Stimulated activated CD8-positive, alpha-beta memory T cell treated with anti-CD3 and anti-CD28 coated beads, Interleukin-7, amount 100 ng/mL, for 48 hours (primary cell): ENCODE results near the gene MCTP2.

Experiments
- DNase-seq, 2 donors: peaks; one replicate each; pipeline ENCODE4 v3.0.0-alpha.2; 2020; ENCODE audit warnings: low read depth in 1 of 2; ENCODE audit errors: extremely low read depth in 1 of 2

The MCTP2 gene

GRCh38 chr15:94230883-94231722 lies at the start of gene MCTP2:
MCTP2 (plus strand) TSS chr15:94231561; CDS start chr15:94298266, 66,705 bp downstream.
- peak; percentile 80 to 84 for DNase-seq

- DNase-seq = no peak
Measured at GRCh38 chr15:94182883-94183282, 48.5 kb upstream of the MCTP2 start.

GRCh38 chr15:94185547-94186236 lies 45.7 kb upstream of the MCTP2 start:
- no peak for DNase-seq

GRCh38 chr15:94186770-94187331 lies 44.5 kb upstream of the MCTP2 start:
- DNase-seq = no peak

GRCh38 chr15:94193906-94194305 lies 37.5 kb upstream of the MCTP2 start:
- DNase-seq = no peak

- DNase-seq = no peak
Measured at GRCh38 chr15:94196531-94196930, 34.8 kb upstream of the MCTP2 start.

GRCh38 chr15:94198633-94199032 lies 32.7 kb upstream of the MCTP2 start:
- DNase-seq = no peak

- no peak for DNase-seq
Measured at GRCh38 chr15:94199725-94200124, 31.6 kb upstream of the MCTP2 start.

- DNase-seq = no peak
Measured at GRCh38 chr15:94203306-94203705, 28.1 kb upstream of the MCTP2 start.

GRCh38 chr15:94205366-94205765 lies 26.0 kb upstream of the MCTP2 start:
- DNase-seq = no peak

GRCh38 chr15:94206463-94207167 lies 24.7 kb upstream of the MCTP2 start:
- DNase-seq = peak in 1 of 2 donors; percentile 63

- DNase-seq = no peak
Measured at GRCh38 chr15:94212291-94212690, 19.1 kb upstream of the MCTP2 start.

- DNase-seq = no peak
Measured at GRCh38 chr15:94225616-94226015, 5.7 kb upstream of the MCTP2 start.

- no peak for DNase-seq
Measured at GRCh38 chr15:94228611-94229010, 2.8 kb upstream of the MCTP2 start.

GRCh38 chr15:94229591-94230369 lies 1.6 kb upstream of the MCTP2 start:
- peak in 1 of 2 donors; percentile 45 for DNase-seq

GRCh38 chr15:94230431-94230882 lies 904 bp upstream of the MCTP2 start:
- DNase-seq = no peak

GRCh38 chr15:94231723-94232468 lies 535 bp downstream of the MCTP2 start:
- no peak for DNase-seq

- DNase-seq = no peak
Measured at GRCh38 chr15:94233441-94233840, 2.1 kb downstream of the MCTP2 start.

- DNase-seq = peak in 1 of 2 donors; percentile 72
Measured at GRCh38 chr15:94234300-94234699, 2.9 kb downstream of the MCTP2 start.

GRCh38 chr15:94235041-94235440 lies 3.7 kb downstream of the MCTP2 start:
- DNase-seq = no peak
